ENCODE measurements around the gene BRICD5.
"Not testable (repeated sequence)": the region's sequence is repeated elsewhere in the genome, so short reads cannot be mapped to it uniquely, and the experiment has no call there.

BRICD5 gene

GRCh38 chr16:2223221-2223941 lies 12.7 kb upstream of the BRICD5 start, which contains the start of gene E4F1:
TSS of gene E4F1 (plus strand) at chr16:2223591. CDS start at chr16:2223614, 23 bp downstream.
- DNase-seq (ENCODE audit: low spot score), result peak; percentile 100

- DNase-seq (ENCODE audit: low spot score), result no peak
These were observed 5.7 kb upstream of the BRICD5 start for GRCh38 chr16:2216330-2216729.

DNA sequence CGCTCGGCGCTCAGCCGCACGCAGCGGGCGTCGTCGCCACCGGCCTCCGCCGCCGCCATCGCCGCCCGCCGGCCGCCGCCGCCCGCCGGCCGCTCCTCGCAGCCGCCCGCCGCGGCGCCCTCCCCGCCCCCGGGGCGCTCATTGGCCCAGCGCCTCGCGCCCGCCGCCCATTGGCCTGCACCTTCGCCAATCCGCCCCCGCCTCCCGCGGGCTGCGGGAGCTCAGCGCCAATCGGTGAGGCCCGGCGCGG lies 4.0 kb upstream of the BRICD5 start, which contains the start of gene PGP:
PGP (minus strand) TSS at position 122 of the 250 bp plus-strand sequence; CDS start at position 59, 63 bp downstream.
- DNase-seq (ENCODE audit: low spot score), result no peak

GRCh38 chr16:2213817-2214718 lies 3.4 kb upstream of the BRICD5 start:
- no peak for DNase-seq (ENCODE audit: low spot score)

GRCh38 chr16:2212362-2213324 lies 2.0 kb upstream of the BRICD5 start:
- DNase-seq (ENCODE audit: low spot score), result no peak

GRCh38 chr16:2211923-2212347 lies 1.3 kb upstream of the BRICD5 start:
- DNase-seq (ENCODE audit: low spot score), result no peak

GRCh38 chr16:2210009-2210332 lies 692 bp downstream of the BRICD5 start:
- no peak for DNase-seq (ENCODE audit: low spot score)

DNA sequence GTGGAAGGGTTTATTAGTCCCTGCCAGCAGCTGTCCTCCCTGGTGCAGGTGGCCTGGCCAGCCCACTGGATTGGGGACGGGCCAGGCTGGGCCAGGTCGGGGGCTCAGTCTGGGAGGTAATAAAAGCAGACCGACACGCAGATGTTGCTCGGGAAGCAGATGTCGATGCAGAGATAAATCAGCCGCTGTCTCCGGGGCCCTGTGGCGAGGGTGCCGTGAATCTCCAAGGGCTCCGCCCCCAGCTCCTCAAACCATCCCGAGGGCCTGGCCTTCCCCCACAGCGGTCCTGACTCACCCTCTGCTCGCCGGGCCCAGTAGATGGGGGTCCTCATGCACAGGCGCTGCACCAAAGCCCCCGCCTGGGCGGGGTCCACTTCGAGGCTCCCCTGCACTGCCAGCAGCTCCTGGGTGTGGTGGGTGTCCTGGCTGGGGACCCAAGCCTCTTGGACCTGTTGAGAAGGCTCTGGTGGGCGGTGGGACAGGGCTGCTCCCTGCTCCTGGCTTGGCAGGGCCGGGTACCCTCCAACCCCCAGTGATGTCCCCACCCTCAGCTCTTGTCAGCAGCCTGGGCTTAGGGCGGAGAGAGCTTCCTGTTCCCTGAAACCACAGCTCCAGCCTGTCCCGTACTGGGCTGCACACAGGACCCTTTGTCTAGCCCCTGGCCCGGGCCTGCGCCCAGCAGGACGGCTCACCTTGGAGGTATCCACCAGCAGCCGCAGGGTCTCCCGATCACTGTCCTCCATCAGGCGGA lies 1.2 kb downstream of the BRICD5 start:
- no peak for DNase-seq (ENCODE audit: low spot score)

GRCh38 chr16:2208772-2209171 lies 1.9 kb downstream of the BRICD5 start:
- DNase-seq (ENCODE audit: low spot score), result no peak

GRCh38 chr16:2208308-2208707 lies 2.4 kb downstream of the BRICD5 start:
- DNase-seq (ENCODE audit: low spot score), result no peak

GRCh38 chr16:2207872-2208271 lies 2.8 kb downstream of the BRICD5 start:
- no peak for DNase-seq (ENCODE audit: low spot score)

GRCh38 chr16:2206780-2207433 lies 3.8 kb downstream of the BRICD5 start:
- no peak for DNase-seq (ENCODE audit: low spot score)

GRCh38 chr16:2206420-2206779 lies 4.3 kb downstream of the BRICD5 start:
- DNase-seq (ENCODE audit: low spot score), result no peak

DNA sequence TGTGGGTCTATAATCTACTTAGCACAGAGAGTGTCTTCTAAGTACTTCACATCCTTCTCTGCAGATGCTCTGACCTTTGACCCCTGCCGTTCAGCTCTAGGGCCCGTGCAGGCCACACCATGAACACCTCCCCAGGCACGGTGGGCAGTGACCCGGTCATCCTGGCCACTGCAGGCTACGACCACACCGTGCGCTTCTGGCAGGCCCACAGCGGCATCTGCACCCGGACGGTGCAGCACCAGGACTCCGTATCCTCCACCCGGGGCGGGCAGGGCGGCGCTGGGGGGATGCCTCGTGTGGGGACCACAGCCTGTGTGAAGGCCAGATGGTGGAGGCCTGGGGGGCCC lies 4.7 kb downstream of the BRICD5 start:
- DNase-seq (ENCODE audit: low spot score), result no peak

DNA sequence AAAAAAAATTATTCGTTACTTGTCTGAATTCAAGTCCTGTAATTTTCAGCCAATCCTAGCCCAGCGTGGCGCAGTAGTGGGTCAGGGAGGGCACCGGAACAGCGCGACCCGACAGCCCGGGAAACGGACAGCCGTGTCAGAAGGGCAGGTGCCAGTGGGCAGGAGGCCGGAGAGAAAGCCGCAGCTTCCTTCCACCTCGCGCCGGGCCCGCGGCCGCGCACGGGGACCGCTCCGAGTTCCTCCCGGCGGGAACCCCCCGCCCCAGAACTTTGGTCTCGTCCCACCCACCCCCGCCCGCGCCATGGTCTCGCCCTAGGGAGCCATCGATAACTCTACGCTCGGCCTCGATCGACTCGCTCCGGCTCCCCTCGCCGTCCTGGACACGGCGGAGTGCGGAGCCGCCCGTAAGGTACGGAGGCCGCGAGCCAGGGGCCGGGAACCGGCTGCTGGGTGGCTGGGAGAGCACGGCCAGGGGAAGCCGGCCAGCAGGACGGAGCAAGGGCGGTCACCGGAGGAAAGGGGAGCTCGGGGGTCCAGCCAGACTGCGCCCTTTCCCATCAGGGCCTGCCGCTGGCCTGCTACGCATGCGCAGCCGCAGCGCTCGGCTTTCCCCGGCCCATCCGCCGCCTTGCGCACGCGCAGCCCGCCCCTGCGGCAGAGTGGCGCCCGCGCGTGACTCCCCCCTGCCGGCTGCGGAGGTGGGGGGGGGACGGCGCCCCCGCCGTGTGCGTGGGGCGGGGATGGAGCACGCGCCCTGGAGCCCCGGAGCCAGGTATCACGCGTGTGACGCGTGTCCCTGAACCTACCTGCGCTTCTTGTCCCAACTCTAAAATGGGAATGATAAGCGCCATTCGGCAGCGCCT lies 5.3 kb downstream of the BRICD5 start, which contains the start of gene MLST8:
MLST8 (plus strand) TSS at position 351 of the 863 bp plus-strand sequence. CDS start 632 bp downstream, outside the sequence.
- peak; percentile 100 for DNase-seq (ENCODE audit: low spot score)

- DNase-seq (ENCODE audit: low spot score), result no peak
These were observed 6.1 kb downstream of the BRICD5 start for GRCh38 chr16:2204416-2205103.

DNA sequence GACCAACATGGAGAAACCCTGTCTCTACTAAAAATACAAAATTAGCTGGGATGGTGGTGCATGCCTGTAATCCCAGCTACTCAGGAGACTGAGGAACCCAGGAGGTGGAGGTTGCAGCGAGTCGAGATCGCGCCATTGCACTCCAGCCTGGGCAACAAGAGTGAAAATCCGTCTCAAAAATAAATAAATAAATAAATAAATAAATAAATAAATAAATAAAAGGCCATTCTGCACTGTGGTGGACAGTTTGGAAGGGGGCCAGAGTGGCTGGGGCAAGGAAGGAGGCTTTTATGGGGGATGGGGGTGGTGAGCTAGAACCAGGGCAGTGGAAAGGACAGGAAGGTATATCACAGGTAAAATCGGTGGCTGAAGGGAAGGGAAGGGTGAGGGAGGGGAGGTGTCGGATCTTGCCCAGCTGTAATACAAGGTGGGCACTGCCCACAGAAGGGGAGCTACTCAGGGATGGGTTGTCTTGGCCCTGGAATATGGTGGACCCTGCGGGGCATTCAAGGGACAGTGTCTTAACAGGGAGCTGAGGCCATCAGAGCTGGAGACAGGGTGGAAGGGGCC lies 7.5 kb downstream of the BRICD5 start:
- DNase-seq (ENCODE audit: low spot score), result not testable (repeated sequence)

DNA sequence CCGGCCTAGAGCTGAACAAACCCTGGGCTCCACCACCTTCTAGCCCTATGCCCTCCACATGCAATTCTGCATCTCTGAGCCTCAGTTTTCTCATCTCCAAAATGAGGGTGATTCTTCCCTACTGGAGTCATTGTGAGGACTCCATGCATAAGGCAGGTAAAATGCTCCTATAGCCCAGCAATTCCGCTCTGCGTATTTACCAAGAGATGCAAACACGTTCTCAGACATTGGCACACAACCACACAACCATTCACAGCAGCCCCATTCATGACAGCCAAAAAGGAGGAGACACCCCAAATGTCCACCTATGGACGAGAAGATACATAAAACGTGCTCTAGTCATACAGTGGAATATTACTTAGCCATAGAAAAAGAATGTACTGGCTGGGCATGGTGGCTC lies 10.3 kb downstream of the BRICD5 start:
- DNase-seq (ENCODE audit: low spot score), result no peak

DNA sequence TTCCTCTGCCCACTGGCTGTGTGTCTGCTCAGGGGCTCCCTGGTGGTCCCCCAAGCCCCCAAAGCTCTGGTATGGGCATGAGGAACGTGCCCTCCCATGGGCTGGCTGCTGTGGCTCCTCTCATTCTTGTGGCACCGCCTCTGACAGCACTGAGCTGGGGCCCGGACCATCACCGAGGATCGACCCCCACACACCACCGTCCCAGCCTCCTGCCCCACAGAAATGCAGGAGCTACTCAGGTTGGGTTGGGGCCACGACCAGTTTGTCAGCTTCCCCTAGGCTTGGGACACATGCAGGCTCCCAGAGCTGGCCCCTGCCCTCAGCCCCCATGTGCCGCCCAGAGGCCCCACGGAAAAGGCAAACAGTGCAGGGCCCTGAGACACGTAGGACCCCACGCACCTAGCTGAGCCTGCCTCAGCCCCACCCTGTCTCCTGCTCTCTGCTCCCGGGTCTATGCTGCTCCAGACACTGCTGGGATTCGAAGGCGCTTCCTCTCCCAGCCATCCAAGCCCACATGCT lies 11.0 kb downstream of the BRICD5 start:
- no peak for DNase-seq (ENCODE audit: low spot score)

All from AG20443 (cell line).